GM12875 (cell line): ENCODE measurements around the gene CAPNS1.

Experiments
- H3K4me3 ChIP-seq: one replicate; pipeline ENCODE4 v1.5.1; 2011; ENCODE audit warnings: low read depth, low read length, control low read depth
- TF ChIP-seq, protein P1 (sequence below): IDR thresholded peaks from 2 replicates; pipeline ENCODE4 v1.5.1; 2011; ENCODE audit warnings: low read depth, mild to moderate bottlenecking, control low read depth, inconsistent platforms, low read length, moderate library complexity, borderline replicate concordance; ENCODE audit not compliant: insufficient read depth

The CAPNS1 gene

DNA sequence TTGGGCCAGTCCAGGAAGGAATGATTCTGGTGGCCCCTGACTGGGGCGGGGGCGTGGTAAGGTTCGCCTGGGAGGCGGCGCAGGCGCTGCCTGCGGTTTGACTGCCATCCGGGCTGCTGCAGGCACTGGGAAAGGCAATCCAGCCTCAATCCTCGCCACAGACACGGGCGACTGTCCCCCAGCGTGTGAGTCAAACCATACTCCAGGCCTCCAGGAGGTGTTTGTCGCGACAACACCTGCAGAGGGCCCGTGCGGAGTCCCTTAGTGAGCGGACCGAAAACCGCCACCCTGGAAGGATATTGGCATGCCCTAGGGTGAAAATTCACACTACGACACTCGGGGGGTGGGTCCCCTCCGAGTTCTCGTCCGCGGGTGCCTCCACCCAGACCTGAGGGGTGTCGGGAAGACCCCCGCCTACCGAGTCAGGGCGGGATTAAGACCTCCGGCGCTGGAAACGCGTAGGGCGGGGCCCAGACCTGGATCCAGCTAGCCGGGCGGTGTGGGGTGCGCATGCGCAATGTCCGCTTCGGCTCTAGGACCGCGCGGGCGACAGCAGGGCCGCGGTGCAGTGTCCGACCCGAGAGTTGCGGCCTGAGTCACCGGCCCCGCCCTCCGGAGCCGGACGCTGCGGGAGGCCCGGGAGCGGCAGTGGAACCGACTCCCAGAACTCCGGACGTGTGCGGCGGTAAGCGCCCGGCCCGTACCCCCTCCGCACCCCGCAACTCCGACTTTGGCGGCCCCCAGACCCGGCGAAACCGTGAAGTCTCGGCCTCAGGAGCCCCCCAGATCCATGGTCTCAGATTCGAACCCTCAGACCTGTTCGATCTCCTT is at the start of gene CAPNS1:
Gene CAPNS1, plus strand, starts transcription at position 594 of the 831 bp plus-strand sequence. CDS start 946 bp downstream, outside the sequence.
- peak within 1 kb of the TSS; percentile 74 for H3K4me3 ChIP-seq
- TF ChIP-seq, protein P1, sequence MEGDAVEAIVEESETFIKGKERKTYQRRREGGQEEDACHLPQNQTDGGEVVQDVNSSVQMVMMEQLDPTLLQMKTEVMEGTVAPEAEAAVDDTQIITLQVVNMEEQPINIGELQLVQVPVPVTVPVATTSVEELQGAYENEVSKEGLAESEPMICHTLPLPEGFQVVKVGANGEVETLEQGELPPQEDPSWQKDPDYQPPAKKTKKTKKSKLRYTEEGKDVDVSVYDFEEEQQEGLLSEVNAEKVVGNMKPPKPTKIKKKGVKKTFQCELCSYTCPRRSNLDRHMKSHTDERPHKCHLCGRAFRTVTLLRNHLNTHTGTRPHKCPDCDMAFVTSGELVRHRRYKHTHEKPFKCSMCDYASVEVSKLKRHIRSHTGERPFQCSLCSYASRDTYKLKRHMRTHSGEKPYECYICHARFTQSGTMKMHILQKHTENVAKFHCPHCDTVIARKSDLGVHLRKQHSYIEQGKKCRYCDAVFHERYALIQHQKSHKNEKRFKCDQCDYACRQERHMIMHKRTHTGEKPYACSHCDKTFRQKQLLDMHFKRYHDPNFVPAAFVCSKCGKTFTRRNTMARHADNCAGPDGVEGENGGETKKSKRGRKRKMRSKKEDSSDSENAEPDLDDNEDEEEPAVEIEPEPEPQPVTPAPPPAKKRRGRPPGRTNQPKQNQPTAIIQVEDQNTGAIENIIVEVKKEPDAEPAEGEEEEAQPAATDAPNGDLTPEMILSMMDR, result peak; percentile 18; the same call in 1 of the 2 replicates

DNA sequence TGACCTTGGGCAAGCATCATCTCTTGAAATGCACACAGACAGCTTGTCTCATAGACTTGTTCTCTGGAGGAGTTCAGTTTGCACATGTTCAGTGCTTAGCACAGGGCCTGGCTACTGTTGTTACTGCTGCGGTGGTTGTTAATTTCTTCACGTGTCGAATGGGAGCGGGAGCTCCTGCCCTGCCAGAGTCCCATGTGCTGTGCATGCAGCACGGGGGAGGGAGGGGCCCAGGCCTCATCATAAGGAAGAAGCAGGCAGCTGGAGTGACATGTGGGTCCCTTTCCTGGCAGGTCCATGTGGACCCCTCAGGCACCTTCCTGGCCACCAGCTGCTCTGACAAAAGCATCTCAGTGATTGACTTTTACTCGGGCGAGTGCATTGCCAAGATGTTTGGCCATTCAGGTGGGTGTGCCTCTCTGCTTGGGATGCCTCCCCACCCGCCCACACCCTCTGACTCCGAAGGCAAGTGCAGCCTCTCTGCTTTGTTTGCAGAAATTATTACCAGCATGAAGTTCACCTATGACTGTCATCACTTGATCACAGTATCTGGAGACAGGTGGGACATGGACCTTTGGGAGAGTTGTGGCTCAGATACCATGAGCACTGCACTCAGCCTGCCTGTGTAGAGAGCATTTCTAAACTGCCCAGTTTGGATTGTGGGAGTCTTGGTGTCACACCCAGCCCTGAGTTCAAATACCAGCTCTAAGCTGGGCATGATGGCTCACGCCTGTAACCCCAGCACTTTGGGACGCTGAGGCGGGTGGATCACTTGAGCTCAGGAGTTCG is 48.8 kb upstream of the CAPNS1 start:
- no peak overlapping the region for H3K4me3 ChIP-seq
- TF ChIP-seq, protein P1, result no peak

DNA sequence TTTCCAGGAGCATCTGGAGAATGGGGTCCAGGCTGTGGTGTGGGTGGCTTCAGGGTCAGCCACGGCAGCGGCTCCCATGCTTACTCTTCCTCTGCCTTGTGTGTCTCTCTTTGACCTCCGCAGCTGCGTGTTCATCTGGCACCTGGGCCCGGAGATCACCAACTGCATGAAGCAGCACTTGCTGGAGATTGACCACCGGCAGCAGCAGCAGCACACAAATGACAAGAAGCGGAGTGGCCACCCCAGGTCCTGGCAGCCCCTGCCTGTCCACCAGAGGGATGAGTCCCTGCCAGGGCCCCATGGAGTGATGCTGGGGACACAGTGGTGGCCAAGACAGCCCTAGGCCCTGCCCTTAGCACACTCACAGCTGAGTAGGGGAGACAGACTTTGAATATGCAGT is 47.3 kb upstream of the CAPNS1 start:
- TF ChIP-seq, protein P1, result no peak
- no peak overlapping the region for H3K4me3 ChIP-seq

DNA sequence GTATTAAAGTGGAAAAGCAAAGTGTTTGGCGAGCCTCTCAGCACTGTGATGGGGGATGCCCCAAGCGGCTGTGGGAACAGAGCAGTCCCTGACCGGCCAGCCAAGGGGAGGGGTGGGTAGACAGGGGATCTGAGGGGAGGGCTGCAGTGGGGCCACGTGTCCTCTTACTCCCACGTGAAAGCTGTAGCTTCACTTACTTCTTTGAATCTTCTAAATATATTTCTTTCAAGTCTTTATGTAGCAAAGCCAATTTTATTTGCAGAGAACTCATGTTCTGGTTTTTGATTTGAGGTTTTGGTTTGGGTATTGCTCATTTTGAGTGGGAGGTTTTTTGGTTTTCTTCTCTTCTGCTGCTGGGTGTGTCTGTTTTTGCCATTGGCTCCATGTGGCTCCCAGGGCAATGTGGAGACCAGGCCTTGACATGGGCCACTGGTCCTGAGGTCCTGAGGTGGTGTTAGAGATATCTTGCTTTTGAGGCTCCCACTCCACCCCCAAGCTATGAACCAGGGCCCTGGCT is 46.7 kb upstream of the CAPNS1 start:
- TF ChIP-seq, protein P1, result no peak
- no peak overlapping the region for H3K4me3 ChIP-seq

DNA sequence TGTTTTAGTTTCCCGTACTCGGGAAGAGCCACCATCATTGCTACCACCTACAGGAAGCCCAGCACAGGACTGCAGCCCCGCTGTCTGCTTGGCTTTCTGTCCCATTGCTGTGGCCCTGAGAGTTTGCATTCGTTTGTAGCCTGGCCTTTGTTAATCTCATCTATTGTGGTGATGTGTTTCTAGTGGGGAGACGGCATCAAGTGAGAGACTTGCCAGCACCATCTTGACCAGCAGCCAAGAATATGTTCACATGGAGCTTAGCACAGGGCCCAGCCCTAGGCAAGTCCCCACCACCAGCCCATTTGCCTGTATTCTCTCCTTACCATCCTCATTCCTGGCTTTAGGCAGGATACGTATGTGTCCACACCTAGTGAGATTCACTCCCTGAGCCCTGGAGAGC is 46.2 kb upstream of the CAPNS1 start:
- TF ChIP-seq, protein P1, result no peak
- H3K4me3 ChIP-seq, result no peak overlapping the region

DNA sequence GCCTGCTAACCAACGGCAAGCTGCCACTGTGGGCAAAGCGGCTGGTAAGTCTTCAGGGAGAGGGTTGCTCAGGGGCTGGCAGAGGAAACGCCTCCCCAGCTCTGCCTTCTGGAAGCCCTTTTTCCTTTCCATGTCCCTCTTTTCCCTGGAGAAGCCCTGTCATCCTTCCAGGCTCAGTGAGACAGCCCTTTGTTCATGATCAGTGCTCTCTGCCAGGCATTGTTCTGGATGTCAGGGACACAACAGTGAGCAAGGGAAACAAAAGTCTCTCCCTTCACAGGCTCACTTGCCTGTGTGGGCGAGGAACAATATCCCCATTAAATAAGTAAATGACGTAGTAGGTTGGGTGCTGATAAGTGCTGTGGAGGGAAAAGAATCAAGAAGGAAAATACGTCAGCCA is 42.8 kb upstream of the CAPNS1 start:
- TF ChIP-seq, protein P1, result no peak

More for the DNA sequence above, 42.8 kb upstream of the CAPNS1 start:
- H3K4me3 ChIP-seq, result no peak overlapping the region
